NCI-H524 treated with DMSO at 0.1 percent for 48 hours (cell line): Measurements from ENCODE around the gene CTNNA3.

Experiments
- DNase-seq: peaks from one replicate; lab custom pipeline; 2025; lab: John Stamatoyannopoulos, UW

CTNNA3 gene

GRCh38 chr10:65931291-65932070, 1764.5 kb downstream of the CTNNA3 start:
- DNase-seq = no peak

GRCh38 chr10:65911151-65911835, 1784.7 kb downstream of the CTNNA3 start:
- DNase-seq = no peak

- DNase-seq = no peak
These were observed 1785.8 kb downstream of the CTNNA3 start for GRCh38 chr10:65910209-65910608.

- DNase-seq = no peak
These were observed 1788.7 kb downstream of the CTNNA3 start for GRCh38 chr10:65907199-65907712.

GRCh38 chr10:65903620-65904019, 1792.4 kb downstream of the CTNNA3 start:
- no peak for DNase-seq

- DNase-seq = no peak
These were observed 1795.7 kb downstream of the CTNNA3 start for GRCh38 chr10:65900271-65900670.

- DNase-seq = no peak
These were observed 1797.9 kb downstream of the CTNNA3 start for GRCh38 chr10:65898055-65898454.

GRCh38 chr10:65894961-65895360, 1801.0 kb downstream of the CTNNA3 start:
- DNase-seq = no peak

DNA sequence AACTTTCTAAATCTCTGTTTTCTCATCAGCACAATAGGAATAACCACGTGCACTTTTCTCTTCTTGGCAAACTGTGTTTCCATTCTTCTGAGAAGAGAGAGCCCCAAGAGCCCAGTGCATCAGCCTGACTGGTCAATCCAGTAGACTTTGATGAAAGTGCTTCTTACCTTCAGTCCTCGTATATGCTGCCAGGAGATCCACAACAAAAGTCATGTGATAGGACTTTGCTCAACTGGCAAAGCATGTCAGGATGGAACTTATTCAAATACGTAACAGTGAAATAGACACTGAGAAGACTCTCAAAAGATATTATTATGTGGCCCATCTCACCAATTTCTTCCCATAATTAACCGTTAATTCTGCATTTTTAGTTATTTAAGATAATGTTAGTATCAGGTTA, 1801.6 kb downstream of the CTNNA3 start:
- no peak for DNase-seq

- no peak for DNase-seq
These were observed 1802.3 kb downstream of the CTNNA3 start for GRCh38 chr10:65893676-65894075.

GRCh38 chr10:65892284-65892683, 1803.7 kb downstream of the CTNNA3 start:
- DNase-seq = no peak

DNA sequence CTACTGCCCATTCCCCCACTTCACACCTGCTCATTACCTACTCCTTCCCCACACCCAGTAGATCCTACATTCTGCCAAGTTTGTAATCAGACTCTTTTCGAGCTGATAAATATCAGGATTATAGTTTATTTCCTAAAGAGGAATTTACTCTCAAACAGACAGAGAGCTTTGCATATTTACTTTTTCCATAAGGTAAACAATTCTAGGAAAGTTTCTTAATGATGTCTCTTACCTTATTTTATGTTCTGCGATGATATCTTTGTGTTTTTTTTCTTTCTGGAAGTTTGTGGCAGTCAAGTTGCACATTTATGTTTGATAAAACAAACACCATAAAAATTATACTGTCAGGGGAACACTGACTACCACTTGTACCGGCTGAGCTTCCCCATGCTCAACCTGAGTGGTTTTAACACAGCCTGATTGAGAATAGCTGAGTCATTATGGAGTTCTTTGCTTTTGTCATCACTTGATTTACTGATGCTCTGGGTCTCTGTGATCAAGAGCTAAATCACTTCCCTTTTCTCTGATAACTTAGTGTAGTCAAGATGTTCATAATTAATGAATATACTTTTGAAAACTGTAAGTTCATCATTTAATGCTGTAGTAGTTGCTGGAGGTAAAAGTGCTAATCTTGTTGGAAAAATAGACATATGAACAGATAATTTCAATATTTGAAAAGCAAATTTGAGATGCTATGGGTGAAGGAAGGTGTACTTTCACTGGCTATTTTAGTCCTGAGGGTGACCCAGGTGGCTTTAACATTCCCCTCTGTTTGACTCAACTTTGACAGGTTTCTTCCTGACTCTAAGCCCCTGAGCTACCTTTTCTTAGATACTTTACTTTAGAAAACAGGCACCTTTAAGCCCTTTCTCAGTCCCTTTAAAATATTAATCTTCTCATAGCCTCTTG, 1804.7 kb downstream of the CTNNA3 start:
- DNase-seq = no peak

GRCh38 chr10:65864529-65864928, 1831.5 kb downstream of the CTNNA3 start:
- no peak for DNase-seq

- no peak for DNase-seq
These were observed 1832.0 kb downstream of the CTNNA3 start for GRCh38 chr10:65864036-65864435.
